Neural progenitor cell (in vitro differentiated cells): ENCODE data around the gene SYT13.

Experiments used
- EZH2 ChIP-seq: fragments of 200-600 bp; sonication (generic); IDR thresholded peaks from 2 replicates; pipeline ENCODE4 v1.6.1; 2017; ENCODE audit warnings: antibody characterized with exemption, mild to moderate bottlenecking, moderate library complexity
- TF ChIP-seq, protein P1 (sequence below): fragments of 200-600 bp; sonication (generic); IDR thresholded peaks from 2 replicates; pipeline ENCODE4 v1.5.1; 2017; ENCODE audit warnings: antibody characterized with exemption, mild to moderate bottlenecking

DNA sequence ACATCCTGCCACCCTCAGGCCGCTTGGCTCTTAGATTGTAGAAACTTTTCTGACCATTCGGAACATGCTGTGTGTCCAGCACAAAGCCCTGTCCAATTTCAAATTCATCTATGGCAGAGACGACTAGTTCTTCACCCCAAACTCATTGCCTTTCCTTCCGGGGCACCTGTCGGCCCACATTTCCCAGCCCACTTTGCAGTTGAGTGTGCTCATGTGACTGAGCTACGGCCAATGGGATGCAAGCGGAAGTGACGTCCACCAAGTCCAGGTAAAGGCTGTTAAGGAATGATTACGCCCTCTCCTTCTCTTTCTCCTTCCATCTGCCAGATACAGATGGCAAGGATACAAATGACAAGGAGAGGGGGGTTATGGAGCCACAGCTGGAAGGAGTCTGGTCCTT lies 32.5 kb downstream of the SYT13 start:
- TF ChIP-seq, protein P1, sequence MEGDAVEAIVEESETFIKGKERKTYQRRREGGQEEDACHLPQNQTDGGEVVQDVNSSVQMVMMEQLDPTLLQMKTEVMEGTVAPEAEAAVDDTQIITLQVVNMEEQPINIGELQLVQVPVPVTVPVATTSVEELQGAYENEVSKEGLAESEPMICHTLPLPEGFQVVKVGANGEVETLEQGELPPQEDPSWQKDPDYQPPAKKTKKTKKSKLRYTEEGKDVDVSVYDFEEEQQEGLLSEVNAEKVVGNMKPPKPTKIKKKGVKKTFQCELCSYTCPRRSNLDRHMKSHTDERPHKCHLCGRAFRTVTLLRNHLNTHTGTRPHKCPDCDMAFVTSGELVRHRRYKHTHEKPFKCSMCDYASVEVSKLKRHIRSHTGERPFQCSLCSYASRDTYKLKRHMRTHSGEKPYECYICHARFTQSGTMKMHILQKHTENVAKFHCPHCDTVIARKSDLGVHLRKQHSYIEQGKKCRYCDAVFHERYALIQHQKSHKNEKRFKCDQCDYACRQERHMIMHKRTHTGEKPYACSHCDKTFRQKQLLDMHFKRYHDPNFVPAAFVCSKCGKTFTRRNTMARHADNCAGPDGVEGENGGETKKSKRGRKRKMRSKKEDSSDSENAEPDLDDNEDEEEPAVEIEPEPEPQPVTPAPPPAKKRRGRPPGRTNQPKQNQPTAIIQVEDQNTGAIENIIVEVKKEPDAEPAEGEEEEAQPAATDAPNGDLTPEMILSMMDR, result no peak
- TF ChIP-seq EZH2, result no peak
